ENCODE results near the gene SPON1. TPM values are rescaled to one million over a fixed set of nuclear protein-coding genes. Genes with fewer than 3 reads are reported as not detected.
"Not testable (repeated sequence)": the region's sequence is repeated elsewhere in the genome, so short reads cannot be mapped to it uniquely, and the experiment has no call there.

The SPON1 gene
- total RNA-seq, 6 donors from 2014 or later: 12.6 to 68.9 (median 56.3) TPM

DNA sequence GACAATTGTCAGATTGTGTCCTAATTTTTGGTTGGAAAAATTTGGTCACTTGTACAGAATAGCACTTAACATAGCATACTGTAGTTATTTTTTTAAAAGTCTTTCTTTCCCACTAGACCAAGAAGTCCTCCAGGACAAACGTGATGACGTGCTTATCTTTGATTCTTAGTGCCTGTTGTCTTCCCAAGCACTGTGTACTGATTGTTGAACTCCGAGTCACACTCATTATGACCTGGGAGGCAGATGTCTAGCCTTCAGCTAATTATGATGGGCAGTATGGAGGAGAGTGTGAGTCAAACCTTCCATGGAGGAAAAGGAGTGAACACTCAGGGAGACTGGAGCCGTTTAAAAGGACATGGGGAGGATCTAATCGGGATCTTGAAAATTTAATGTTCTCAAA lies 119.8 kb downstream of the SPON1 start:
- H3K4me1 ChIP-seq: peaks cover 0 to 8% (median 4%) of the 10 kb centered on the region in 4 donors
- H3K36me3 ChIP-seq: no peaks in the 10 kb centered on the region
- WGBS, 2 donors: 54 to 71% methylated on average over 5 of the region's 5 CpGs
- no peak for DNase-seq
- no peaks in the 10 kb centered on the region for H3K9me3 ChIP-seq
- peak overlapping the region in 1 of 4 donors; percentile 53 for H3K27ac ChIP-seq
- TF ChIP-seq POLR2AphosphoS5 (IDR thresholded peaks at IDR 0.05) (no peak), CTCF (IDR thresholded peaks at IDR 0.05) (no peak), POLR2A (IDR thresholded peaks at IDR 0.05) (no peak), EP300 (IDR thresholded peaks at IDR 0.05) (no peak)
- no peak overlapping the region for H3K4me3 ChIP-seq
- H3K27me3 ChIP-seq: no peaks in the 10 kb centered on the region
- peak; percentile 59 to 89 for ATAC-seq (ENCODE audit: low FRiP score in 2 of 2)

DNA sequence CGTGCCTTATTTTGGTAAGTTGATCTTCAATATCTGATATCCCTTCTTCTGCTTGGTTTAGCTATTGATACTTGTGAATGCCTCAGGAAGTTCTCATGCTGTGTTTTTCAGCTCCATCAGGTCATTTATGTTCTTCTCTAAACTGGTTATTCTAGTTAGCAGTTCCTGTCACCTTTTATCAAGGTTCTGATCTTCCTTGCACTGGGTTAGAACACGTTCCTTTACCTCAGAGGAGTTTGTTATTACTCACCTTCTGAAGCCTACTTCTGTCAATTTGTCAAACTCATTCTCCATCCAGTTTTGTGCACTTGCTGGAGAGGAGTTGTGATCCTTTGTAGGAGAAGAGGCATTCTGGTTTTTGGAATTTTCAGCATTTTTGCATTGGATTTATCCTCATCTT lies 126.3 kb downstream of the SPON1 start:
- ATAC-seq (ENCODE audit: low FRiP score in 2 of 2); H3K4me3 ChIP-seq; DNase-seq; H3K9me3 ChIP-seq; H3K4me1 ChIP-seq; H3K27me3 ChIP-seq; H3K27ac ChIP-seq; H3K36me3 ChIP-seq: not testable (repeated sequence)
- WGBS, 2 donors: 68 to 86% methylated on average over 2 of the region's 2 CpGs

GRCh38 chr11:14089690-14090462 lies 127.4 kb downstream of the SPON1 start:
- 73 to 75% methylated on average over 12 to 17 of the region's 17 CpGs for WGBS, 2 donors
- Histone ChIP-seq H3K9me3 (no peaks in the 10 kb centered on the region), H3K4me3 (no peak overlapping the region), H3K27ac (no peak overlapping the region), H3K4me1 (no peaks in the 10 kb centered on the region), H3K27me3 (no peaks in the 10 kb centered on the region), H3K36me3 (no peaks in the 10 kb centered on the region)
- TF ChIP-seq POLR2AphosphoS5 (IDR thresholded peaks at IDR 0.05): no peak
- TF ChIP-seq POLR2A (IDR thresholded peaks at IDR 0.05): no peak
- no peak for TF ChIP-seq CTCF (IDR thresholded peaks at IDR 0.05)
- TF ChIP-seq EP300 (IDR thresholded peaks at IDR 0.05): no peak
- ATAC-seq (ENCODE audit: low FRiP score in 2 of 2) (peak in 1 of 2 donors; percentile 30), DNase-seq (no peak)

GRCh38 chr11:14090631-14091030 lies 128.1 kb downstream of the SPON1 start:
- not testable (repeated sequence) for H3K4me1 ChIP-seq; H3K9me3 ChIP-seq; H3K27me3 ChIP-seq; H3K27ac ChIP-seq; DNase-seq; H3K4me3 ChIP-seq; H3K36me3 ChIP-seq; ATAC-seq (ENCODE audit: low FRiP score in 2 of 2)
- 51 to 58% methylated on average over 2 to 4 of the region's 9 CpGs for WGBS, 2 donors

GRCh38 chr11:14093065-14093464 lies 130.5 kb downstream of the SPON1 start:
- H3K9me3 ChIP-seq: no peaks in the 10 kb centered on the region
- ATAC-seq (ENCODE audit: low FRiP score in 2 of 2): no peak
- H3K4me3 ChIP-seq: no peak overlapping the region
- H3K27me3 ChIP-seq: no peaks in the 10 kb centered on the region
- 0% methylated on average over 1 of the region's 1 CpG; no CpG with 5 or more reads in 1 of the 2 donors for WGBS, 2 donors
- H3K36me3 ChIP-seq: no peaks in the 10 kb centered on the region
- H3K27ac ChIP-seq: no peak overlapping the region
- H3K4me1 ChIP-seq: no peaks in the 10 kb centered on the region
- DNase-seq: no peak
- TF ChIP-seq POLR2AphosphoS5 (IDR thresholded peaks at IDR 0.05): no peak
- no peak for TF ChIP-seq CTCF (IDR thresholded peaks at IDR 0.05)
- no peak for TF ChIP-seq POLR2A (IDR thresholded peaks at IDR 0.05)
- no peak for TF ChIP-seq EP300 (IDR thresholded peaks at IDR 0.05)

GRCh38 chr11:14094481-14095037 lies 132.0 kb downstream of the SPON1 start:
- H3K4me3 ChIP-seq: no peak overlapping the region

More at GRCh38 chr11:14094481-14095037, 132.0 kb downstream of the SPON1 start:
- 94 to 95% methylated on average over 3 of the region's 3 CpGs for WGBS, 2 donors
- TF ChIP-seq CTCF (IDR thresholded peaks at IDR 0.05) (no peak), POLR2A (IDR thresholded peaks at IDR 0.05) (no peak), POLR2AphosphoS5 (IDR thresholded peaks at IDR 0.05) (no peak), EP300 (IDR thresholded peaks at IDR 0.05) (no peak)
- ATAC-seq (ENCODE audit: low FRiP score in 2 of 2): no peak
- no peaks in the 10 kb centered on the region for H3K4me1 ChIP-seq
- H3K9me3 ChIP-seq: no peaks in the 10 kb centered on the region
- DNase-seq: no peak
- H3K36me3 ChIP-seq: no peaks in the 10 kb centered on the region
- no peaks in the 10 kb centered on the region for H3K27me3 ChIP-seq
- H3K27ac ChIP-seq: no peak overlapping the region
